ENCODE measurements around the gene RRAS. TPM values are rescaled to one million over a fixed set of nuclear protein-coding genes. Genes with fewer than 3 reads are reported as not detected.
"Not testable (repeated sequence)": the region's sequence is repeated elsewhere in the genome, so short reads cannot be mapped to it uniquely, and the experiment has no call there.

The RRAS gene
- total RNA-seq, 5 donors from 2014 or later (not counting 1 experiment from before 2014, with no cell fraction given): 8.5 to 15.4 (median 13.0) TPM

GRCh38 chr19:49626226-49626625, 13.7 kb downstream of the RRAS start:
- H3K27ac Mint-ChIP-seq: no peak overlapping the region
- CTCF ChIA-PET: no interaction called here
- no peak for ATAC-seq (replicated peaks in 1 of 4)
- H3K36me3 ChIP-seq (ENCODE audit: control insufficient read depth in 2 of 2, extremely low read depth in 1 of 2, insufficient read depth in 1 of 2, low read length in 1 of 2): peaks cover 5 to 28% of the 10 kb centered on the region in 2 donors
- H3K27ac ChIP-seq (ENCODE audit: low read length): no peak overlapping the region
- H3K4me3 ChIP-seq (ENCODE audit: control insufficient read depth in 1 of 2, extremely low read depth in 1 of 2, low read length in 1 of 2): no peak overlapping the region
- peaks cover 14% of the 10 kb centered on the region for H3K36me3 Mint-ChIP-seq
- peaks cover 1 to 6% (median 3%) of the 10 kb centered on the region in 3 donors for H3K4me1 Mint-ChIP-seq
- no peak overlapping the region for H3K4me3 Mint-ChIP-seq
- H3K4me1 ChIP-seq (ENCODE audit: control insufficient read depth in 1 of 2, extremely low read depth in 1 of 2, insufficient read depth in 2 of 2, low read length in 2 of 2): no peaks in the 10 kb centered on the region
- no CpG with 5 or more reads among the region's 11 CpGs for WGBS (ENCODE audit: insufficient coverage)
- no peaks in the 10 kb centered on the region for H3K27me3 ChIP-seq (replicated peaks in 1 of 2; ENCODE audit: control insufficient read depth in 2 of 2, extremely low read depth in 1 of 2, insufficient read depth in 2 of 2, low read length in 1 of 2)
- H3K27me3 Mint-ChIP-seq: no peaks in the 10 kb centered on the region
- H3K9me3 Mint-ChIP-seq: no peaks in the 10 kb centered on the region
- H3K9me3 ChIP-seq: no peaks in the 10 kb centered on the region
- DNase-seq: no peak
- POLR2A ChIA-PET: no interaction called here

GRCh38 chr19:49624967-49625910, 14.7 kb downstream of the RRAS start:
- Histone ChIP-seq H3K27ac (ENCODE audit: low read length) (no peak overlapping the region), H3K36me3 (ENCODE audit: control insufficient read depth in 2 of 2, extremely low read depth in 1 of 2, insufficient read depth in 1 of 2, low read length in 1 of 2) (peaks cover 9 to 33% of the 10 kb centered on the region in 2 donors), H3K27me3 (replicated peaks in 1 of 2; ENCODE audit: control insufficient read depth in 2 of 2, extremely low read depth in 1 of 2, insufficient read depth in 2 of 2, low read length in 1 of 2) (no peaks in the 10 kb centered on the region), H3K4me1 (ENCODE audit: control insufficient read depth in 1 of 2, extremely low read depth in 1 of 2, insufficient read depth in 2 of 2, low read length in 2 of 2) (peaks cover 0 to 4% of the 10 kb centered on the region in 2 experiments), H3K4me3 (ENCODE audit: control insufficient read depth in 1 of 2, extremely low read depth in 1 of 2, low read length in 1 of 2) (no peak overlapping the region), H3K9me3 (no peaks in the 10 kb centered on the region)
- H3K27ac Mint-ChIP-seq: no peak overlapping the region
- CTCF ChIA-PET: interaction anchor here in 1 of 2 donors (0.6 kb wide), 1 partner anchor 784 kb away, joined by 6 read pairs; no protein-coding TSS in a partner anchor
- ATAC-seq (replicated peaks in 1 of 4) (no peak), DNase-seq (no peak)
- 96% methylated on average over 12 of the region's 27 CpGs for WGBS (ENCODE audit: insufficient coverage)
- H3K9me3 Mint-ChIP-seq: no peaks in the 10 kb centered on the region
- H3K27me3 Mint-ChIP-seq: no peaks in the 10 kb centered on the region
- POLR2A ChIA-PET: no interaction called here
- no peak overlapping the region for H3K4me3 Mint-ChIP-seq
- peaks cover 14% of the 10 kb centered on the region for H3K36me3 Mint-ChIP-seq
- H3K4me1 Mint-ChIP-seq: peaks cover 0 to 6% (median 0%) of the 10 kb centered on the region in 3 donors

GRCh38 chr19:49617860-49618259, 22.1 kb downstream of the RRAS start:
- H3K27me3 ChIP-seq (replicated peaks in 1 of 2; ENCODE audit: control insufficient read depth in 2 of 2, extremely low read depth in 1 of 2, insufficient read depth in 2 of 2, low read length in 1 of 2); H3K27ac ChIP-seq (ENCODE audit: low read length); H3K4me3 Mint-ChIP-seq; ATAC-seq (replicated peaks in 1 of 4); H3K27ac Mint-ChIP-seq; POLR2A ChIA-PET; H3K27me3 Mint-ChIP-seq; H3K9me3 Mint-ChIP-seq; H3K4me3 ChIP-seq (ENCODE audit: control insufficient read depth in 1 of 2, extremely low read depth in 1 of 2, low read length in 1 of 2); DNase-seq; H3K9me3 ChIP-seq: not testable (repeated sequence)
- 97% methylated on average over 11 of the region's 13 CpGs for WGBS (ENCODE audit: insufficient coverage)
- Mint-ChIP-seq H3K4me1 (peaks cover 12 to 18% (median 12%) of the 10 kb centered on the region in 3 donors), H3K36me3 (peaks cover 49% of the 10 kb centered on the region)
- H3K4me1 ChIP-seq (ENCODE audit: control insufficient read depth in 1 of 2, extremely low read depth in 1 of 2, insufficient read depth in 2 of 2, low read length in 2 of 2): peaks cover 0 to 22% of the 10 kb centered on the region in 2 experiments
- CTCF ChIA-PET: interaction anchor here in 1 of 2 donors (1.2 kb wide), 1 partner anchor 22 kb away, joined by 3 read pairs; the partner anchor contains the start of gene RRAS
- peaks cover 57 to 72% of the 10 kb centered on the region in 2 donors for H3K36me3 ChIP-seq (ENCODE audit: control insufficient read depth in 2 of 2, extremely low read depth in 1 of 2, insufficient read depth in 1 of 2, low read length in 1 of 2)

GRCh38 chr19:49616945-49617344, 23.0 kb downstream of the RRAS start:
- ChIA-PET POLR2A (interaction anchor here in 1 of 2 donors (0.5 kb wide), 1 partner anchor 188 kb away, joined by 5 read pairs; no protein-coding TSS in a partner anchor), CTCF (interaction anchor here in 1 of 2 donors (0.6 to 1.2 kb wide), 3 partner anchors 8 to 63 kb away, joined by 3 to 6 read pairs (median 6); partner anchors contain the start of gene RRAS)
- Mint-ChIP-seq H3K4me3 (no peak overlapping the region), H3K9me3 (no peaks in the 10 kb centered on the region), H3K36me3 (peaks cover 46% of the 10 kb centered on the region), H3K4me1 (peaks cover 16 to 17% (median 16%) of the 10 kb centered on the region in 3 donors), H3K27me3 (no peaks in the 10 kb centered on the region), H3K27ac (no peak overlapping the region)
- H3K4me1 ChIP-seq (ENCODE audit: control insufficient read depth in 1 of 2, extremely low read depth in 1 of 2, insufficient read depth in 2 of 2, low read length in 2 of 2): peaks cover 0 to 31% of the 10 kb centered on the region in 2 experiments
- peaks cover 54 to 71% of the 10 kb centered on the region in 2 donors for H3K36me3 ChIP-seq (ENCODE audit: control insufficient read depth in 2 of 2, extremely low read depth in 1 of 2, insufficient read depth in 1 of 2, low read length in 1 of 2)
- no peak for ATAC-seq (replicated peaks in 1 of 4)
- DNase-seq: no peak
- WGBS (ENCODE audit: insufficient coverage): 100% methylated on average over 2 of the region's 7 CpGs
- H3K9me3 ChIP-seq: no peaks in the 10 kb centered on the region
- H3K4me3 ChIP-seq (ENCODE audit: control insufficient read depth in 1 of 2, extremely low read depth in 1 of 2, low read length in 1 of 2): no peak overlapping the region
- H3K27ac ChIP-seq (ENCODE audit: low read length): no peak overlapping the region
- no peaks in the 10 kb centered on the region for H3K27me3 ChIP-seq (replicated peaks in 1 of 2; ENCODE audit: control insufficient read depth in 2 of 2, extremely low read depth in 1 of 2, insufficient read depth in 2 of 2, low read length in 1 of 2)

- Mint-ChIP-seq H3K36me3 (peaks cover 43% of the 10 kb centered on the region), H3K27me3 (no peaks in the 10 kb centered on the region), H3K4me1 (peaks cover 16 to 17% (median 16%) of the 10 kb centered on the region in 3 donors), H3K27ac (no peak overlapping the region), H3K4me3 (no peak overlapping the region), H3K9me3 (no peaks in the 10 kb centered on the region)
- H3K4me1 ChIP-seq (ENCODE audit: control insufficient read depth in 1 of 2, extremely low read depth in 1 of 2, insufficient read depth in 2 of 2, low read length in 2 of 2): peaks cover 0 to 31% of the 10 kb centered on the region in 2 experiments
- no peaks in the 10 kb centered on the region for H3K27me3 ChIP-seq (replicated peaks in 1 of 2; ENCODE audit: control insufficient read depth in 2 of 2, extremely low read depth in 1 of 2, insufficient read depth in 2 of 2, low read length in 1 of 2)
- DNase-seq: no peak
- POLR2A ChIA-PET: interaction anchor here in 1 of 2 donors (0.5 kb wide), 1 partner anchor 188 kb away, joined by 5 read pairs; no protein-coding TSS in a partner anchor
- 100% methylated on average over 7 of the region's 7 CpGs for WGBS (ENCODE audit: insufficient coverage)
- H3K9me3 ChIP-seq: no peaks in the 10 kb centered on the region
- H3K27ac ChIP-seq (ENCODE audit: low read length): no peak overlapping the region
- peaks cover 52 to 67% of the 10 kb centered on the region in 2 donors for H3K36me3 ChIP-seq (ENCODE audit: control insufficient read depth in 2 of 2, extremely low read depth in 1 of 2, insufficient read depth in 1 of 2, low read length in 1 of 2)
- CTCF ChIA-PET: interaction anchor here in 1 of 2 donors (0.6 to 1.2 kb wide), 2 partner anchors 24 to 63 kb away, joined by 3 to 6 read pairs; partner anchors contain the start of gene RRAS
- H3K4me3 ChIP-seq (ENCODE audit: control insufficient read depth in 1 of 2, extremely low read depth in 1 of 2, low read length in 1 of 2): no peak overlapping the region
- ATAC-seq (replicated peaks in 1 of 4): no peak
Observed at GRCh38 chr19:49616532-49616931, 23.4 kb downstream of the RRAS start.

GRCh38 chr19:49615861-49616260, 24.1 kb downstream of the RRAS start:
- POLR2A ChIA-PET: no interaction called here
- H3K27ac Mint-ChIP-seq: no peak overlapping the region
- CTCF ChIA-PET: no interaction called here
- no peak overlapping the region for H3K4me3 ChIP-seq (ENCODE audit: control insufficient read depth in 1 of 2, extremely low read depth in 1 of 2, low read length in 1 of 2)
- no peaks in the 10 kb centered on the region for H3K27me3 Mint-ChIP-seq
- peaks cover 0 to 31% of the 10 kb centered on the region in 2 experiments for H3K4me1 ChIP-seq (ENCODE audit: control insufficient read depth in 1 of 2, extremely low read depth in 1 of 2, insufficient read depth in 2 of 2, low read length in 2 of 2)
- peaks cover 43% of the 10 kb centered on the region for H3K36me3 Mint-ChIP-seq
- peaks cover 16 to 17% (median 16%) of the 10 kb centered on the region in 3 donors for H3K4me1 Mint-ChIP-seq
- no peaks in the 10 kb centered on the region for H3K9me3 ChIP-seq
- H3K4me3 Mint-ChIP-seq: no peak overlapping the region
- H3K27ac ChIP-seq (ENCODE audit: low read length): no peak overlapping the region
- ATAC-seq (replicated peaks in 1 of 4) (no peak), DNase-seq (no peak)
- H3K36me3 ChIP-seq (ENCODE audit: control insufficient read depth in 2 of 2, extremely low read depth in 1 of 2, insufficient read depth in 1 of 2, low read length in 1 of 2): peaks cover 52 to 66% of the 10 kb centered on the region in 2 donors
- WGBS (ENCODE audit: insufficient coverage): 95% methylated on average over 10 of the region's 23 CpGs
- H3K27me3 ChIP-seq (replicated peaks in 1 of 2; ENCODE audit: control insufficient read depth in 2 of 2, extremely low read depth in 1 of 2, insufficient read depth in 2 of 2, low read length in 1 of 2): no peaks in the 10 kb centered on the region
- no peaks in the 10 kb centered on the region for H3K9me3 Mint-ChIP-seq

Measured in T-cell (primary cell).